ENCODE measurements around the gene RGMB.

GRCh38 chr5:98774192-98775033 lies 950 bp downstream of the RGMB start:
- TF ChIP-seq CTCF (IDR thresholded peaks at IDR 0.05) (no peak), EP300 (IDR thresholded peaks at IDR 0.05) (no peak)

Measured in ovary (tissue), 3 donors.